B cell (primary cell): ENCODE measurements around the gene NUP98. TPM values are rescaled to one million over a fixed set of nuclear protein-coding genes. Genes with fewer than 3 reads are reported as not detected.
A peak's percentile ranks its signal among the peaks of the same experiment; 100 is the strongest.
"Not testable (repeated sequence)": the region's sequence is repeated elsewhere in the genome, so short reads cannot be mapped to it uniquely, and the experiment has no call there.

Experiments used
- ATAC-seq: fragments of 200-7000 bp; cut with Tn5 transposase; one replicate; pipeline ENCODE4 v1.10.0; 2021; ENCODE audit warnings: low read depth, mild to moderate bottlenecking, moderate number of reproducible peaks, moderate library complexity
- CTCF ChIA-PET: fragments of 350-600 bp; sonication (Branson Sonifier 250); formaldehyde crosslinking; loops from one replicate; lab custom pipeline; 2021; ENCODE audit warnings: antibody characterized with exemption, inconsistent platforms; lab: Charles Lee
- POLR2A ChIA-PET: fragments of 350-600 bp; sonication (Branson Sonifier 250); formaldehyde crosslinking; loops from one replicate; lab custom pipeline; 2021; ENCODE audit warnings: antibody characterized with exemption; lab: Charles Lee
- DNase-seq: peaks from one replicate; pipeline ENCODE4 v3.0.0; 2013
- H2AFZ ChIP-seq: 2 replicates; pipeline ENCODE4 v1.6.1; 2012; ENCODE audit warnings: mild to moderate bottlenecking, low read depth, low read length; ENCODE audit not compliant: insufficient read depth, poor library complexity, severe bottlenecking
- H3K27ac ChIP-seq, 2 donors: 1 replicate in 1 of 2; 2 replicates in 1 of 2; pipeline ENCODE4 v1.5.1; 2012 to 2013; ENCODE audit warnings: low read length in 2 of 2, mild to moderate bottlenecking in 2 of 2, moderate library complexity in 1 of 2
- H3K27me3 ChIP-seq, 4 experiments: fragments of 200-600 bp in 1 of 4; sonication (generic) in 1 of 4; replicated peaks in 1 of 4; 1 replicate in 2 of 4; 2 replicates in 2 of 4; pipeline versions ENCODE4 v1.6.1 to v1.7.0; 2013 to 2016; ENCODE audit warnings: low read length in 3 of 4, mild to moderate bottlenecking in 2 of 4, mixed read lengths in 1 of 4, moderate library complexity in 1 of 4; ENCODE audit not compliant: insufficient read depth in 4 of 4, control insufficient read depth in 3 of 4; ENCODE audit errors: control extremely low read depth in 1 of 4
- H3K36me3 ChIP-seq, 2 experiments: replicated peaks in 1 of 2; 1 replicate in 1 of 2; 2 replicates in 1 of 2; pipeline versions ENCODE4 v1.6.1 to v1.7.1; 2013; ENCODE audit warnings: low read length in 1 of 2; ENCODE audit not compliant: insufficient read depth in 2 of 2, control insufficient read depth in 1 of 2; ENCODE audit errors: control extremely low read depth in 1 of 2, extremely low read depth in 1 of 2
- H3K4me1 ChIP-seq, 2 donors: fragments of 200-600 bp in 1 of 2; sonication (generic) in 1 of 2; 1 replicate in 1 of 2; 2 replicates in 1 of 2; pipeline versions ENCODE4 v1.5.1 to v1.6.1; 2013 to 2017; ENCODE audit warnings: low read length in 2 of 2; ENCODE audit not compliant: control insufficient read depth in 2 of 2, insufficient read depth in 2 of 2
- H3K4me2 ChIP-seq: replicated peaks from 2 replicates; pipeline ENCODE3; 2012; ENCODE audit warnings: mild to moderate bottlenecking, low read depth, low read length; ENCODE audit not compliant: poor library complexity, severe bottlenecking
- H3K4me3 ChIP-seq, 5 experiments: fragments of 200-600 bp in 1 of 5; sonication (generic) in 1 of 5; 1 replicate in 3 of 5; 2 replicates in 2 of 5; pipeline versions ENCODE4 v1.5.1 to v1.7.0; 2011 to 2016; ENCODE audit warnings: low read length in 4 of 5, mild to moderate bottlenecking in 4 of 5, low read depth in 2 of 5, control low read depth in 1 of 5, moderate library complexity in 1 of 5; ENCODE audit not compliant: insufficient read depth in 1 of 5; ENCODE audit errors: control extremely low read depth in 1 of 5, extremely low read depth in 1 of 5
- H3K79me2 ChIP-seq: fragments of 200-600 bp; sonication (generic); one replicate; pipeline ENCODE4 v1.6.0; 2016; ENCODE audit warnings: low read length; ENCODE audit not compliant: control insufficient read depth, insufficient read depth
- H3K9ac ChIP-seq: fragments of 200-600 bp; sonication (generic); 2 replicates; pipeline ENCODE4 v1.6.1; 2017; ENCODE audit warnings: mild to moderate bottlenecking, low read length, moderate library complexity
- H3K9me3 ChIP-seq, 3 donors: one replicate each; pipeline versions ENCODE4 v1.6.1 to v1.7.1; 2013; ENCODE audit warnings: low read length in 2 of 3; ENCODE audit not compliant: control insufficient read depth in 2 of 3, insufficient read depth in 1 of 3; ENCODE audit errors: control extremely low read depth in 1 of 3
- H4K20me1 ChIP-seq: 2 replicates; pipeline ENCODE4 v1.6.0; 2012; ENCODE audit warnings: mild to moderate bottlenecking, low read length; ENCODE audit not compliant: insufficient read depth, control insufficient read depth, poor library complexity, severe bottlenecking
- H3K27ac Mint-ChIP-seq: one replicate; pipeline ENCODE4 v1.8.0; 2021; ENCODE audit warnings: mixed read lengths
- H3K27me3 Mint-ChIP-seq: one replicate; pipeline ENCODE4 v1.8.0; 2021; ENCODE audit warnings: mixed read lengths
- H3K4me1 Mint-ChIP-seq: one replicate; pipeline ENCODE4 v1.8.0; 2021; ENCODE audit warnings: mixed read lengths
- H3K4me3 Mint-ChIP-seq: one replicate; pipeline ENCODE4 v1.8.0; 2021; ENCODE audit warnings: mixed read lengths
- H3K9me3 Mint-ChIP-seq: one replicate; pipeline ENCODE4 v1.8.0; 2022; ENCODE audit warnings: mixed read lengths; ENCODE audit not compliant: insufficient read depth
- CTCF ChIP-seq: fragments of 200-600 bp; IDR thresholded peaks from one replicate; pipeline ENCODE4 v1.8.0; 2022; ENCODE audit warnings: antibody characterized with exemption, mild to moderate bottlenecking
- EZH2 ChIP-seq: IDR thresholded peaks from 2 replicates; pipeline ENCODE4 v1.6.1; 2012; ENCODE audit warnings: borderline replicate concordance, low read depth, mild to moderate bottlenecking, moderate library complexity, low read length; ENCODE audit not compliant: insufficient read depth, poor library complexity, severe bottlenecking
- WGBS: methylation state at CpG from one replicate; pipeline ENCODE4 v1.1.5; 2013; ENCODE audit warnings: missing lambda C conversion rate; ENCODE audit not compliant: insufficient coverage; 5-methylcytosine and 5-hydroxymethylcytosine counted together
- intact Hi-C: fragments of 100-400 bp; cut with micrococcal nuclease; formaldehyde crosslinking; loops from one replicate; pipeline ENCODE4 v1.10.0; 2022
- polyA plus RNA-seq: library from polyadenylated mRNA; depleted of rRNA; stranded (reverse); fragments of >200 nt; gene quantifications from 2 replicates; pipeline ENCODE4 v1.2.3, GENCODE V29; 2012
- total RNA-seq, 2 donors: library from RNA; stranded (reverse); fragments of 120-200 nt in 1 of 2; gene quantifications; 1 replicate in 1 of 2; 2 replicates in 1 of 2; pipeline versions ENCODE4 v1.2.3 to v1.2.4, GENCODE V29; 2013 to 2022

NUP98 gene
- total and polyA plus RNA-seq, 2 donors (not counting 1 experiment from before 2014, with no cell fraction given) = 99.8 to 111 TPM

DNA sequence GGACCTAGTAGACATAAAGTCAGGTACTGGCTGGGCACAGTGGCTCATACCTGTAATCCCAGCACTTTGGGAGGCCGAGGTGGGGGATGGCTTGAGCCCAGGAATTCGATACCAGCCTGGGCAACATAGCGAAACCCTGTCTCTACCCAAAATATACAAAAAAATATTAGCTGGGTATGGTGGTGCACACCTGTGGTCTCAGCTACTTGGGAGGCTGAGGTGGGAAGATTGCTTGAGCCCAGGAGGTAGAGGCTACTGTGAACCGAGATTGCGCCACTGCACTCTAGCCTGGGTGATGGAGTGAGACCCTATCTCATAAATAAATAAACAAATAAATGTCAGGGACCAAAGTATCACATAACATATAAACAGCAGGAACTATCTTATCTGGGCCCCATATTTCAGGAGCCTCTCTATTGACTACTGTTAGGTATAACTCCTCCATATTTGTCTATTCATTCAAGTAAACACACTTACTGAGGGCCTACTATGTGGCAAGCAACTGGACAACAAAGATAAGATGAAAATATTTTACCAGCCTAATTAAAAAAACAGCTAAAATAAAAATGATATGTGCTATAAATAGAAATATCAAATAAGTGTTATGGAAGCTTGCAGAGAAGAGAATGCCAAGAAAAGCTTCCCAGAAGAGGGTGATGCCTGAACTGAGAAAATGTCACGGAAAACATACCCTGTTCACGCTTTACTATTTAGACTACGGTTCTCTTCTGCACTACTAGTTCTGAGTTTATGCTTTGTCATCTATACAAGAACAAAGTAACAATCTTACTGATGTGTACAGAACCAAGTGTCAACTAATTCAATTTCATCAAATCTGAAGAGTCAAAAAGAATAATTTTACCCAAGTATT is 2.0 kb downstream of the NUP98 start:
- no peak for TF ChIP-seq EZH2
- TF ChIP-seq CTCF = no peak
- POLR2A ChIA-PET = interaction anchor here (0.6 kb wide), 1 partner anchor 313 kb away, joined by 4 read pairs; no protein-coding TSS in a partner anchor
- DNase-seq = no peak
- peaks cover 3 to 18% of the 10 kb centered on the region in 2 experiments for H3K36me3 ChIP-seq
- peak overlapping the region; percentile 97 for H3K27ac Mint-ChIP-seq
- H3K4me3 ChIP-seq = peak overlapping the region in 2 of 5 experiments; percentile 96 to 98
- H3K27ac ChIP-seq = peak overlapping the region; percentile 93 to 97
- WGBS = no CpG with 5 or more reads among the region's 8 CpGs
- peaks cover 34% of the 10 kb centered on the region for H4K20me1 ChIP-seq
- H3K4me2 ChIP-seq = peak overlapping the region; percentile 92
- H3K27me3 ChIP-seq = no peaks in the 10 kb centered on the region
- no peaks in the 10 kb centered on the region for H3K9me3 ChIP-seq
- H3K4me1 Mint-ChIP-seq = peaks cover 38% of the 10 kb centered on the region
- intact Hi-C loops = loop anchor here (5.0 kb wide), 1 partner anchor 597 kb away; the partner anchor contains the start of gene TRIM21
- ATAC-seq = no peak
- H3K9ac ChIP-seq = peak overlapping the region; percentile 97
- H3K9me3 Mint-ChIP-seq = no peaks in the 10 kb centered on the region
- H3K4me3 Mint-ChIP-seq = peak overlapping the region; percentile 97
- H2AFZ ChIP-seq = no peak overlapping the region
- peaks cover 92% of the 10 kb centered on the region for H3K79me2 ChIP-seq
- H3K27me3 Mint-ChIP-seq = no peaks in the 10 kb centered on the region
- CTCF ChIA-PET = interaction anchor here (0.6 to 3.5 kb wide), 5 partner anchors 11 to 277 kb away, joined by 3 to 27 read pairs (median 5); partner anchors contain the start of gene PGAP2
- H3K4me1 ChIP-seq = peaks cover 21 to 31% of the 10 kb centered on the region in 2 donors

DNA sequence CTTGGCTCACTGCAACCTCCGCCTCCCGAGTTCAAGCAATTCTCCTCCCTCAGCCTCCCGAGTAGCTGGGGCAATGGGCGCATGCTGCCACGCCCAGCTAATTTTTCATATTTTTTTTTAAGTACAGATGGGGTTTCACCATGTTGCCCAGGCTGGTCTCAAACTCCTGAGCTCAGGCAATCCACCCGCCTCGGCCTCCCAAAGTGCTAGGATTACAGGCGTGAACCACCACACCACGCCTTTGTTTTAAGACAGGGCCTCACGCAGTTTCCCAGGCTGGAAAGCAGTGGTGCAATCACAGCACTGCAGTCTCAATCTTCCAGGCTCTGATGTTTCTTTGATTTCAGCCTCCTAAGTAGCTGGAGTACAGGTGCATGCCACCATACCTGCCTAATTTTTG is 3.0 kb downstream of the NUP98 start:
- H3K27me3 Mint-ChIP-seq, H3K9me3 Mint-ChIP-seq, H3K9ac ChIP-seq, H3K4me2 ChIP-seq, H3K9me3 ChIP-seq, POLR2A ChIA-PET, DNase-seq, H3K27me3 ChIP-seq, H2AFZ ChIP-seq, ATAC-seq, H3K27ac Mint-ChIP-seq, H3K4me3 ChIP-seq, intact Hi-C loops, H3K4me3 Mint-ChIP-seq: not testable (repeated sequence)
- Histone ChIP-seq H3K4me1 (peaks cover 21 to 31% of the 10 kb centered on the region in 2 donors), H3K27ac (peak overlapping the region in 1 of 2 donors; percentile 43), H3K79me2 (peaks cover 96% of the 10 kb centered on the region), H3K36me3 (peaks cover 3 to 22% of the 10 kb centered on the region in 2 experiments), H4K20me1 (peaks cover 37% of the 10 kb centered on the region)
- 100% methylated on average over 7 of the region's 10 CpGs for WGBS
- H3K4me1 Mint-ChIP-seq = peaks cover 38% of the 10 kb centered on the region
- CTCF ChIA-PET = interaction anchor here (0.6 kb wide), 1 partner anchor 20 kb away, joined by 3 read pairs; no protein-coding TSS in a partner anchor
